Suppressor macrophage treated with lipopolysaccharide for 1 hour (primary cell): ENCODE measurements around the gene SLAIN2.

Experiments
- DNase-seq, 3 donors: peaks; one replicate each; pipeline ENCODE4 v3.0.0-alpha.2; 2020 to 2022

Gene SLAIN2

DNA sequence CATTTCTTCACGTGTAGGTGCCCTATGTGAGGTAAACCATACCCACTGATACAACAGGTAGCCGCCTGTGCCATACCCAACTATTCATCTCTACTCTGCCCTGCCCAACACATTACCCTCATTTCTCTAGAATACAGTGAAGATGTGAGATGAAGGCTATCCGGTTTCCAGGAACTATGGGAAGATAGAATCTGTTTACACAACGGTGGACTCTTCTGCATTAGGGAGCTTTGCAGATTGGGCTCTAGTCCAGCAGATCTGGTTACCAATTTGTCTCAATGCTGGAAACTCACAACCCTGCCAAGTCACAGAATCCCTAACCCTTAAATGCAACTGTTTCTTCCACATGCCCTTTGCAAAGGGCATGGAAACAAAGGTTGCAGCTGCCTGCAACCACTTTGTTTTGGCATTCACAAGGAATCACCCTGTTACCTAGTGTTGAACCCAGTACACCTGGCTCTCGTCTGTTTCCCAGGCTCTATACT is 6.4 kb upstream of the SLAIN2 start:
- no peak for DNase-seq

DNA sequence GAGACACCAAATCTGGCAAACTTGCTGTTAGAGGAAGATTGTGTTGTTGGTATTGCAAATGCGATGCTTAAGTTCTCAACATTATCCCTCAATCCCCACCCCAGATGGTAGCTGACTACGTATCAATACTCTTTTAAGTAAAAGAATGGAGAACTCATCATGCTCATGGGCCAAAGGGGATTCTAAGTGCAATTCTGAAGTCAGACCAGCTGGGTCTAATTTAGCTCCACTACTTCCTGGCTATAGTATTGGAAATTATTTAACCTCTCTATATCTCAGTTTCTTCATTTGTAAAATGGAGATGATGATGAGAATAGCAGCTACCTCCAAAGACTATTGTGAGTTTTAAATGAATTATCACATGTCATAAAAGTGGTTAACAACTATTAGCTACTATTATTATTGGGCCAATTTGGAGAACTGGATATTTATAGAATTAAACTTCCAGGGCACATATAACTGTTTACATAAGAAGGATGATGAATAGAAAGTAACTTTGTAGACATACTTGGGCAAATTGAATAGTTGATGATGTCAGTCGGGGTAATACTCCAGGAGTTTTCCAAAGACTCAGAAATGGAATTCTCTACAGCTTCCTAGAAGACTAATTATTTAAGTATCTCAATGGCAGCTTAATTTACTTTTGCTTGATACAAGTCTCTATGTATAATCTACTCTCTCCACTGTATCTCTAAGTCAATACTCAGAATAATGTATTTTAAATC is 5.0 kb upstream of the SLAIN2 start:
- no peak for DNase-seq

DNA sequence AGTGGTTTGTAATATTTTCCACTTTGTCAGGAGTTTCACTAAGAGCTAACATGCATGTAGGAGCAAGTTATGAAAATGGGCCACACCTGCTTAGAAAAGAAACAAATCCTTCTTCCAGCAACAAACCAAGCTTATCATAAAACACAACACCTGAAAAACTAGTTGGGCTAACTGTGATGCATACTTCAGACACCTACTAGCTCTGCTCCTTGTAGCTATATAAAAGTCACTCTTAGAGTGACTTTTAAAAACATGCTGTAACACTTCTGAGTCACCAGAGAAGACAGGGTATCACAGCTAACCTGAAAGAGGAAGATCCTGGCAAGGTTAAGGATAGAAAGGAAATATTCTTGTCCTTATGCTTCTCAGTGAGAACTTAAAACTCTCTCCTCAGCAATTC is 3.6 kb upstream of the SLAIN2 start:
- DNase-seq: peak; percentile 15 to 51 (median 49)

DNA sequence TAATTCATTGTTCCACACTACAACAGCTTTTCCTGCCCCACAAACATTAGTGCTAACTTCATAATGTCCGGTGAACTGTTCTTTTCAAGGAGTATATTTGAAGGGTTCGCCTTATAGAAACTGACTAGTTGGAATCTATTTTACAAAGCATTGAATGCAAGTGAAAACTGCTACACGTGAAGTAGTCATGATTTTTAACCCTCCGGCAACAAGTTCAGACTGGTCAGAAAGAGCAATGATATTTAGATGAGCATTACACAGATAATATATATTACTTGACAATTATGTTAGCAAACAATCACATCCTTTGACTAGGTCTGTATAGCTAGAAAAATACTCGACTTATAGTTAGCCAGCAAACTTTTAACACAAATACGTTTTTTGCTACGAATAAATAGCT is 1.7 kb upstream of the SLAIN2 start:
- DNase-seq: no peak

DNA sequence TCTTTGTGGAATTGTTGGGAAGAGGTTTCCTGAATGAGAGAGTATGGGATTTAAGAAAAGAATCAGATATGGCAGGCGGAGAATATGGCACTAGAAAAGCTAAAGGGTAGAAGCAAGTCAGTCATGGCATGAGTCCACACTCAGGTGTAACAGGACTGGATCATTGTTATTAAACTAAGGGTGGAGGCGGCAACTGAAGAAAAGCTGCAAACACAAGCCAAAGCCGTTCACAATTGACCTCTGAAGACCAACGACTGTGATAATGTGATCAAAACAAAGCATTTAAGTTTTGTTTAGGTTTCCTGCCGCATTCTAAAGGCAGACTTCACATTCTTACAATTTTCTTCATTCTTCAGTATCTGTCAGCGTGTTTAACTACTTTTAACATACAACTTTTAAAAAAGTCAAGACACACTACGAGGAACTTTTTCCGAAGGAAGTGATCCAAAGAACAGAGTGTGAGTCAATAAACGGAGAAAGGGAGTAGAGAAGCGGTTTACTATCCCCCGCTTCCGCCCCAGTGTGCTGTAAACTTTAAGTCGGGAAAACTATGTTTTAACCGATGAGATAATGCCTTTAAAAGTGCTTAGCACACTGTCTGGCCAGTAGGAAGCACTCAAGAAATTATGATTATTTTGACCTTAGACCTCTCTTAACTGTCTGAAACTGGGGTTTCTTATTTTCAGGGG is 909 bp upstream of the SLAIN2 start:
- peak; percentile 85 to 94 (median 88) for DNase-seq

DNA sequence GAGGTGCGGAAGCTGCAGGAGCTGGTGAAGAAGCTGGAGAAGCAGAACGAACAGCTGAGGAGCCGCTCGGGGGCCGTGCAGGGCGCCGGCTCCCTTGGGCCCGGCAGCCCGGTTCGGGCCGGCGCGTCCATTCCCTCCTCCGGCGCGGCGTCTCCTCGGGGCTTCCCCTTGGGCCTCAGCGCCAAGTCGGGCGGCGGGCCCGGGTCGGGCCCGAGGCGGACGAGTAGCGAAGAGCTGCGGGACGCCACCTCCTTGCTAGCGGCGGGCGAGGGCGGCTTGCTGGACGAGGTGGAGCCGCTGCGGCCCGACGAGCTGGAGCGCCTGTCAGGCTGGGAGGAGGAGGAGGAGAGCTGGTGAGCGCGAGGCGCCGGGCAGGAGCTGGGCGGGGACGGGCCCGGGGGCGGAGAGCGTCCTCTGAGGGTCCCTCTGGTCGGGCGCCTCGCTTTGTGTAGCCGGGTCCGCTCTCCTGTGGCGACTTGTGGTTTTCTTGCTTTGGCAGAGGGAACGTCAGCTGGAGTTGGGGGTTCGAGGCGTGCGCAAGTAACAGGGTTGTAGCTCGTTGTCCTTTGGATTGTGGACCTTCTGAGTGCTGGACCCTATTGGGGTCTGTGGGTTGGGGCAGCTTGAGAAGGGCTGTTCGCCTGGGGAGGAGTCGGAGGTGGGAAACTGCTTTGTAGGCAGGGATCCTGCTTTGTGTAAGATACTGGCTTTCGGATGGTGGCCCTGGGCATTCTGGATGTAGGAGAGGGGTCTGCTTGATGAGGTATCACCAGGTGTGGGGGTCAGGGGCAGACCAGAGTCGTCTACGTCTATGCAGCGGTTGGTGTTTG is 662 bp downstream of the SLAIN2 start:
- DNase-seq: peak; percentile 48 to 79 (median 60)

DNA sequence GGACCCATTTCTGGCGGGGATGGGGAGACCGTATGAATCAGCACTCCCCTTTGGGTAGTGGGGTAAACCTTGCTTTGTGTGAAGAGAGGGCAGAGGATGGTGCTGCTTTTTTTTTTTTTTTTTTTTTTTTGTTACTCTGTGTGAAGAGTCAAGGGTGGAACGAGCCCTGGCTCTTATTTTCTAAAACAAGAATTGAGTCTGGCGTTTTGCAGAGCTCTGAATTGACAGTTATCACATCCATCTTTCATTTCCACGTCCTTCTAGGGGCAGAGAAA is 1.2 kb downstream of the SLAIN2 start:
- DNase-seq: peak in 1 of 3 donors; percentile 4

DNA sequence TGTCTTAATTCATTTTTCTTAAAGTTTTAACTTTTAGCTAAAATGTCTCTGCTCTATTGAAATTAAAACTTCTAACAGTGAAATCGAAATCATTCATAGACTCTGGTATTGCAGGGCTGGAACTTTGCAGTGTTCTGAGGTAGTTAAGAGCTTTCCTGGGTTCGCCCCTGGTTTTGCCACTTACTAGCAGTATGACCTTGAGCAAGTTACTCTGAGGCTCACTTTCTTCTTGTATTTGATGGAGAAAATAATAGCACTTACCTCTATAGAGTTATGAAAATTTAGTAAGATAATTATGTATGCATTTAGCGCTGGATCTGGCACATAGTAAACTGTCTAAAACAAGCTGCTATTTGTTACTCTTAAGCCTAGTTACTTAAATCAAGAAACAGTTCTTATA is 1.7 kb downstream of the SLAIN2 start:
- no peak for DNase-seq

DNA sequence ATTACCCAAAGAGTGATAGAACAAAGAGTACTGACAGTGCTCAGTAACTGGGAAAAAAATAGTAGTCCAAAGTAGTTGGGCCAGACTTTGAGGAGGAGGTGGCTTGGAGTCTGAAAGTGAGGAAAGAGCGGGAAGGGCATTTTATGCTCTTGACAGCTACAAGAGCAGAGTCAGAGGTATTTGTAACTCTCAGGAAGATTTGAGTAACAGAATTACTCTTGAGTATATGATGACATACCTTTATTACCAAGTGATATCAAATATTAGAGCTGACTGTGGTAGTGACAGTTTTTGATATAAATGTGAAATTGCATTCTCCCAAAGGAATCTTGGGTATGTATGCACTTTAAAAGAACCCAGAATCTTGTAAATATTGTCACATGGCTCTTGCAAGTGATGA is 2.2 kb downstream of the SLAIN2 start:
- DNase-seq: peak; percentile 26 to 38 (median 31)

DNA sequence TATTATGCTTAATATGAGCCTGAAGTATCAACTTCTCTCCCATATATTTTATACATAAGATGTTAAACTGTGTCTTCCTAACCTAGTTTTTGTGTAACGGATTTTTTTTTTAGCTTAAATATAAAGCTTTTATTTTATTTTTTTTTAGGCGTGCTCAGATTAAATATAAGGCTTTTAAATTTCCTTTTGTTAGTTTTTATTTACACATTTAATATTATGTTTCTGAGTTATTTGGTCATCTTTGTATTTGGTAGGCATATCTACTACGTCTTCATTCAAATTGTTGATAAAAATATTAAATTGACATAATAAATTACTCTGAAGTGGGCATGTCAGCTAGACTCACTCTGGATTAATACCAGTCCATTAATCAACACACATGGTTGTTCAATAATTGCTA is 4.2 kb downstream of the SLAIN2 start:
- DNase-seq: no peak

DNA sequence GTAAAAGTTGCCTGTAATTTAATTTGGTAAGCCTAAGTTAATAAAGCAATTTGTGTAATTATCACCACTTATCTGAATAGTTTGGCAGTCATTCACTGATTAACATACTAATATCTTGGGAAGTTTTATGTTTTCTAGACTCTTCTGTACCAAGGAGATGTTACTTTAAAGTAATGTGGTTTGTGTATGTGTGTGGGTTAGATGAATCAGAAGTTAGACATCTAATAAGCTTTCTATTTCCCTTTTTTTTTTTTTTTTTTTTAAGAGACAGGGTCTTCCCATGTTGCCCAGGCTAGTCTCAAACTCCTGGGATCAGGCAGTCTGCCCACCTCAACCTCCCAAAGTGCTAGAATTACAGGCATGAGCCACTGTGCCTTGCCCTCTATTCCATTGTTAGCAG is 5.3 kb downstream of the SLAIN2 start:
- peak in 2 of 3 donors; percentile 25 to 46 for DNase-seq

DNA sequence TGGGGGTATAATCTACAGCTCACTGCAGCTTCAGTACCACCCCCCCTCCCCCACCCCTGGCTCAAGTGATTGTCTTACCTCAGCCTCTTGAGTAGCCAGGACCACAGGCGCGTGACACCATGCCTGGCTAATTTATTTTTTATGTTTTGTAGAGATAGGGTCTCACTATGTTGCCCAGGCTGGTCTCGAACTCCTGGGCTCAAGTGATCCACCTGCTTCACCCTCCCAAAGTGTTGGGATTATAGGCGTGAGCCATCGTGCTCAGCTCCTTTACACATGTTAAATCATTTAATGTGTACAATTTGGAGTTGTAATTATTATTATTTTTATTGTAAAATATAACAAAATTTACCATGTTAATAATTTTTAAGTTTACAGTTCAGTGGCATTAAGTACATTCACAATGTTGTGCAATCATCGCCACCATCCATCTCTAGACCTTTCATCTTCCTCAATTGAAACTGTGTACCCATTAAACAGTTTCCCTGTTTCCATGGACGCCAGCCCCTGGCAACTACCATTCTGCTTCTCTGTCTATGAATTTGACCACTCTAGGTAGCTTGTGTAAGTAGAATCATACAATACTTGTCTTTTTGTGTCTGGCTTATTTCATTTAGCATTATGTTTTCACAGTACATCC is 6.1 kb downstream of the SLAIN2 start:
- DNase-seq: no peak

DNA sequence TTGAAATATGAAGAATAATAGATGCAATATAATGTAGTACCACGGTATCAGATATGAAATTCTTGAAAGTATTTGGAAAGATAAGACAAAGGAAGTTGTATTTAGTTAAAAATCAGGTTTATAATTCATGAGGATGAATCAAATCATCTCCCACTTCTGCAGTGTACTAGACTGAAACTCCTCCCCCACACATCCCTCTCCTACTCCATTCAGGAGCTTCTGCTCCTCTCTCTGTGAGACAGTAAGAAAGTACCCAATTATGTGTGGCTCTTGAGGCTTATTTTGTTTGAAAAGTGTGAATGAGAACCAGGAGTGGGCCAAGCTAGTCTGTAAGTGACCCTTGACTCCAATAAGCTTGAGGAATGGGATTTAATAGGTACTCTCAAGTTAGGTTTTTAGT is 9.5 kb downstream of the SLAIN2 start:
- DNase-seq: no peak

DNA sequence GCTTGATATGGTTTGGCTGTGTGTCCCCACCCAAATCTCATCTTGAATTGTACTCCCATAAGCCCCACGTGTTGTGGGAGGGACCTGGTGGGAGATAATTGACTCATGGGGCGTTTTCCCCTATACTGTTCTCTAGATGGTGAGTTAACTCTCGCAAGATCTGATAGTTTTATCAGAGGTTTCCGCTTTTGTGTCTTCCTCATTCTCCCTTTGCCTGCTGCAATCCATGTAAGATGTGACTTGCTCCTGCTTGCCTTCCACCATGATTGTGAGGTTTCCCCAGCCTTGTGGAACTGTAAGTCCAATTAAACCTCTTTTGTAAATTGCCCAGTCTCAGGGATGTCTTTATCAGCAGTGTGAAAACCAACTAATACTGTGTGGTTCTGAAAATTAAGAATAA is 11.5 kb downstream of the SLAIN2 start:
- no peak for DNase-seq

DNA sequence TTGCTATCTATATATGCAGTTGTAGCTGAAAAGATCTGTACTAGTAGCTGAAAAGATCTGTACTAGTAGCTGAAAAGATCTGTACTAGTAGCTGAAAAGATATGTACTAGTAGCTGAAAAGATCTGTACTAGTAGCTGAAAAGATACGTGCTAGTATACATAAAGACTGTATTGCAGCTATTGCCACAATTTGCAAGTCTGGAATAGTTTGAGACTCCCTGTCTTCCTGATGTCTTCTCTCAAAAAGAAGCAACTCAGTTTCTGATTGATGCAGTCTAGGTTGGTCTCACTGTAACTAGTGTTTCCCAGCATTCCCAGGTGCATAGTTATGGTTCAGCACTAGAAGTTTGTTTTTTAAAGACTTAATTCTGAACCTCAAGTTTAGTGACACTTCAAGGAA is 15.0 kb downstream of the SLAIN2 start:
- no peak for DNase-seq

DNA sequence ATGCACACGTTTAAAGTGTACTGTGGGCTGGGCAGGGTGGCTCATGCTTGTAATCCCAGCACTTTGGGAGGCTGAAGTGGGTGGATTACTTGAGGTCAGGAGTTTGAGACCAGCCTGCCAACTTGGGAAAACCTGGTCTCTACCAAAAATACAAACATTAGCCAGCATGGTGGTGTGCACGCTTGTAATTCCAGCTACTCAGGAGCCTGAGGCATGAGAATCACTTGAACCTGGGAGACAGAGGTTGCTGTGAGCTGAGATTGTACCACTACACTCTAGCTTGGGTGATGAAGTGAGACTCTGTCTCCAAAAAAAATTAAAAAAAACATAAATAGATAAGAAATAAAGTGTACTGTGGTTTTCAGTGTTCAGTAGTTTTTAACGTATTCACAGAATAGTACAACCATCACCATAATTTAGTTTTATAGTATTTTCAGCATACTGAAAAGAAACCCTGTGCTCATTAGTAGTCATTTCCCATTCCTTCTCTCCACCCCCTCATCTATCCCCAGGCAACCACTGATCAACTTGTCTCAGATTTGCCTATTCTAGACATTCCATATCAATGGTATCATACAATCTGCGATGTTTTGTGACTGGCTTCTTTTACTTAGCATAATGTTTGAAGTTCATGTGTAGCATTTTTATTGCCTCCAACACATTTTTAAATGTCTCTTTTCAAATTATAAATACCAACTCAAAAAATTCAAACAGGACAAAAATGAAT is 19.1 kb downstream of the SLAIN2 start:
- no peak for DNase-seq

DNA sequence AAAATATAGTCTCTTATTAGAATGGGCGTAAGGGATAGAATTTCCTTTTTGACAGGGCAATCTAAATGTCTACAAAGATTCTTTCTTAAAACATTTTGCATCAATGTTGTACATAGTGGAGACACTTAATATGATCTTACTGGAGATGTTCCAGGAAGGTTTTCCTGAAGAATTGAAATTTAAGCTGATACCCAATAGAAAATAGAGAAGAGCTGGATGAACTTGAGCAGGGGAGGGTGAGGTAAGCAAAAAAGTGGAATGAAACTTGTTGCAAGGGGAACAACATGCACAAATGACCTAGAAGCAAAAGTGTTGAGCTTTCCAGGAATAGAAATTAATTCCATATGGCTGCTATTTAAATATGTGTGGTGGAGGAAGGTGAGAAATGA is 19.7 kb downstream of the SLAIN2 start:
- no peak for DNase-seq

DNA sequence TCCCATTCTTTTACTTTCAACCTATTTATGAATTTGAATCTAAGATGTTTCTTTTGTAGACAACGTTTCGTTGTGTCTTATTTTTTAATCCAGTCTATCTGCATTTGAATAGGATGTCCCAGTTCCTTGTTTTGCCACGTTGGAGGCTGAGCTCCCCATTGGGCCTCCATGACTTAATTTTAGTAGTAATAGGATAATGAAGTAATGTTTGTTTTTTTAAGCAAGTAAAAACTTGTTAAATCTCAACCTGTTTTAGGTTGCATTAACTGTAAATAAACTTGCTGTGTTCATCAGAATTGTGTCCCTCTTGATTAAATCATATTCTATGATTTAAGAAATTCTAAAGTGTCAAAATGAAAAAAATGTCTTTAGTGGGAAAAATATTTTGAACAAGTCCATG is 25.3 kb downstream of the SLAIN2 start:
- no peak for DNase-seq

DNA sequence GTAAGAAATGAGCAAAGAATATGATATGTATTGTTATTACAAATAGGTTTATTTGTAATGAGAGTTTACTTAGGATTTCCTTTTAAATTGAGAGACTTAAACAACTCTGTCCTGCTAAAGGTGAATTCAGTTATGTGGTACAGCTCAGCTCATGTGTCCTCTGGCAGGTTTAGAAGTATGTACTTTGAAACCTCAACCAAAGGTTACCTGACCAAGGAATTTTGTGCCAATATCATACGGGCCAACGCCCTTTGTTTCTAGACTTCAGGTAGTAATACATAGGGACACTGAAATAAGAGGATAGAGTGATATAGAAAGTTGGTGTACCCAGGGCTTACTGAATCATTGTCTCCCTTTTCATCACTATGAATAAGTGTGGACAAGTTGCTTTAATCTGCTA is 25.7 kb downstream of the SLAIN2 start:
- DNase-seq: no peak

DNA sequence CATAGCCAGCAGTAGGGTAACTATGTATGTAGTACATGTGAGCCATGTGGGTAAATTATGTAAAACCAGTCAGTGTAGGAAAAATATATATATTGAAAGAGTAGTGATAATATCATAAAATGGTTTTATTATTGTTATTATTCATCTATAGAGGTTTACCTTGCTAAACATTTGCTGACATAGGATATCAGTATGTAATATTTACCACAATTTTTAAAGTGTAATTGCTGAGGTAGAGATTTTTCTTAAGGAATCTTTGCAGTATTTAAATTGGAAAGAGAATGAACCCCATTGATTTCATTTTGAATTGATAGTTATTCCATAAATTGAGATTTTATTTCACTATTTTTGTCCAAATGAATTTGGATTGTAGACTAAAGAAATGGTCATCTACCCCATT is 27.1 kb downstream of the SLAIN2 start:
- DNase-seq: no peak

DNA sequence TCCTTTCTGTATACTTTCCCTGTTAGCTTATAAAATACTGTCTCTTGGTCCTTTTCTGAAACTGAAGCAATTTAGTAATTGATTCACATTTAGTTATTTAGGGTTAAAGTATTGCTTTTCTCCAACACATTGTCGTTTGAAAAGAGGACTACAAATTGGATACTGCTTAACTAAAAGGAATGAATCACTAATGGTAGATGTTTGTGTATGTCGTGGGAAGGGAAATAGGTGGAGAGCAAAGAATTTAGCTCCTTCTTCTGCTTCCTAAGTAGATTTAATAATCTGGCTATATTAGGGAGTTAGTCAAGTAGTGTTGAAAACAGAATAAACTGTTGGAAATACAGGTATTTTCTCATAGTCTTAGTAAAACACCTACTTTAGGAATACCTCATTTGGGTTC is 27.9 kb downstream of the SLAIN2 start:
- DNase-seq: no peak

DNA sequence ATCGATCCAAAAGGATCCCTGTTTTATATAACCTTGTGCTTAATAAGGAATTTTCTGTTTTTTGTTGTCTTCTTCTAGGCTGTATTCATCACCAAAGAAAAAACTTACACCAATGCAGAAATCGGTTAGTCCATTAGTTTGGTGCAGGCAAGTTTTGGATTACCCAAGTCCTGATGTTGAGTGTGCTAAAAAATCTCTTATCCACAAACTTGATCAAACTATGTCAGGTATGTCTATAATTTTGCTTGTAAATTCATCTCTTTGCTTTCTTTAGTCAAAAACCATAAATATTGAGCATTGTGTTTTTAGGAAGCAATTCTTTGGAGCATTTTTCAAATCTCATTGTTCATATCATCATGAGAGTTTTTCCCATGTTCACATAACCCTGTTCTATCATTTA is 28.4 kb downstream of the SLAIN2 start:
- no peak for DNase-seq
